H1 (cell line): Measurements from ENCODE around the gene SNX6. TPM values are rescaled to one million over a fixed set of nuclear protein-coding genes. Genes with fewer than 3 reads are reported as not detected.

ENCODE experiments used
- CHD1 ChIP-seq: IDR thresholded peaks from 2 replicates; pipeline ENCODE4 v1.6.1; 2012; ENCODE audit warnings: low read depth, low read length, improper control_type of control experiment
- CTBP2 ChIP-seq: IDR thresholded peaks from 2 replicates; pipeline ENCODE4 v1.7.0; 2011; ENCODE audit warnings: borderline replicate concordance, mild to moderate bottlenecking, moderate library complexity, mixed read lengths, low read length; ENCODE audit not compliant: insufficient read depth, insufficient read length
- KDM1A ChIP-seq: fragments of 200-600, 300-600 bp; sonication (generic); IDR thresholded peaks from 2 replicates; pipeline ENCODE4 v1.7.1; 2016; ENCODE audit warnings: mild to moderate bottlenecking, low read length, borderline replicate concordance
- MAX ChIP-seq: IDR thresholded peaks from 2 replicates; pipeline ENCODE4 v1.6.1; 2012; ENCODE audit warnings: inconsistent platforms
- SAP30 ChIP-seq: fragments of 300-600 bp; sonication (generic); IDR thresholded peaks from 2 replicates; pipeline ENCODE4 v1.7.1; 2012; ENCODE audit warnings: low read length, moderate library complexity, mild to moderate bottlenecking, inconsistent platforms; ENCODE audit not compliant: insufficient read depth, insufficient replicate concordance
- SP4 ChIP-seq: IDR thresholded peaks from 2 replicates; pipeline ENCODE4 v1.6.1; 2012; ENCODE audit warnings: low read length, inconsistent platforms
- TEAD4 ChIP-seq: IDR thresholded peaks from 2 replicates; pipeline ENCODE4 v1.6.1; 2012; ENCODE audit warnings: low read depth, low read length, inconsistent platforms, mixed read lengths
- YY1 ChIP-seq: IDR thresholded peaks from 2 replicates; pipeline ENCODE4 v1.6.1; 2011; ENCODE audit warnings: low read depth, mild to moderate bottlenecking, low read length
- polyA plus RNA-seq, 7 experiments: library from polyadenylated mRNA; depleted of rRNA in 3 of 7; stranded (reverse) in 5 of 7; unstranded in 2 of 7; fragments of >200 nt in 5 of 7; fragments of 200-250 nt in 2 of 7; gene quantifications; 1 replicate in 5 of 7; 2 replicates in 1 of 7; 4 replicates in 1 of 7; pipeline versions ENCODE4 v1.2.1 to v1.2.3, GENCODE V29; 2011 to 2013; ENCODE audit warnings: missing spikeins in 2 of 7, mixed read lengths in 2 of 7
- total RNA-seq: library from RNA; stranded (reverse); fragmentation: NEBNext Ultra II Directional; extraction: Animal tissue kit (Norgen Biotek cat#: 25700); gene quantifications from 2 replicates; pipeline ENCODE4 v1.2.1, GENCODE V29; 2021

Gene SNX6
- total and polyA plus RNA-seq, 2 of the 8 experiments (the other 6 are each of a cell fraction or from before 2014, with no cell fraction given), result 53.4 to 71.1 TPM

DNA sequence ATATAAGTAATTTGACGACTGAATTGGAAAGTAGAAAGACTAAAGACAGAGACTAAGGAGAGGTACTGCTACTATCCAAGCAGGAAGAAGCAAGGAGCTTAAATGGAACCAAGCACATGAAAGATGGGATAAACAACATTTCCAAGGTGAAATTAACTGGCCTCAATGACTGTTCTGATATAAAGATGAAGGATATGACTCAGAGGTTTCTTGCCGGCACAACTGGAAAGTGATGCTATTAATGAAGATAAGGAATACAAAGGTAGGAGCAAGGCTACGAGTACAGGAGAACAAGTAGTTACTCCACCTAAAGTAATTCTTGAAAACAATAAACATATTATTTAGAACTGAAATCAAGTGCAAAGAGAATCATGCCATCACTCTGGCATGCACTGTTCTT lies 6.4 kb downstream of the SNX6 start (continued):
- TF ChIP-seq CHD1 (no peak), SAP30 (no peak), YY1 (no peak), CTBP2 (no peak), TEAD4 (no peak), MAX (no peak), SP4 (no peak), KDM1A (no peak)
